IMR-90 (cell line): Measurements from ENCODE around the gene MFAP2. TPM values are rescaled to one million over a fixed set of nuclear protein-coding genes. Genes with fewer than 3 reads are reported as not detected.

ENCODE experiments used
- ATAC-seq: fragments of 200-7000 bp; cut with Tn5 transposase; 2 replicates; pipeline ENCODE4 v1.9.1; 2020; ENCODE audit warnings: low read depth, mild to moderate bottlenecking, moderate library complexity
- BruUV-seq: library from RNA; stranded (reverse); fragments of 400-500 nt; replicated peaks from 2 replicates; lab custom pipeline; 2021; lab: Mats Ljungman, UMichigan
- CTCF ChIA-PET: fragments of 300-600 bp; formaldehyde crosslinking; extraction: SDS; loops from one replicate; lab custom pipeline; 2021; ENCODE audit warnings: antibody characterized with exemption; lab: Yijun Ruan, JAX
- POLR2A ChIA-PET: fragments of 300-600 bp; sonication (Branson Sonifier 250); formaldehyde crosslinking; loops from one replicate; lab custom pipeline; 2022; ENCODE audit warnings: antibody characterized with exemption; ENCODE audit not compliant: unreplicated experiment; lab: Charles Lee
- DNase-seq: peaks from one replicate; pipeline ENCODE4 v3.0.0; 2013
- H2AFZ ChIP-seq: replicated peaks from 2 replicates; pipeline ENCODE3; 2013; ENCODE audit warnings: low read length, mild to moderate bottlenecking; ENCODE audit not compliant: poor library complexity
- H2AK5ac ChIP-seq: 2 replicates; pipeline ENCODE4 v1.6.1; 2013; ENCODE audit warnings: low read depth, low read length, inconsistent platforms
- H2AK9ac ChIP-seq: replicated peaks from 2 replicates; pipeline ENCODE3; 2013; ENCODE audit warnings: mild to moderate bottlenecking, low read depth, low read length, moderate library complexity; ENCODE audit not compliant: poor library complexity
- H2BK120ac ChIP-seq: 2 replicates; pipeline ENCODE4 v1.6.1; 2013; ENCODE audit warnings: low read depth, low read length, inconsistent platforms
- H2BK15ac ChIP-seq: 3 replicates; pipeline ENCODE4 v1.6.1; 2013; ENCODE audit warnings: low read depth, low read length, inconsistent platforms
- H2BK20ac ChIP-seq: 2 replicates; pipeline ENCODE4 v1.6.1; 2013; ENCODE audit warnings: low read depth, mild to moderate bottlenecking, inconsistent platforms, low read length, moderate library complexity
- H2BK5ac ChIP-seq: 2 replicates; pipeline ENCODE4 v1.6.1; 2013; ENCODE audit warnings: mild to moderate bottlenecking, low read depth, low read length, inconsistent platforms; ENCODE audit not compliant: poor library complexity, severe bottlenecking
- H3K14ac ChIP-seq: replicated peaks from 2 replicates; pipeline ENCODE4 v1.6.1; 2013; ENCODE audit warnings: low read depth, low read length, inconsistent platforms
- H3K18ac ChIP-seq: 2 replicates; pipeline ENCODE4 v1.6.1; 2013; ENCODE audit warnings: low read depth, low read length, control low read depth
- H3K23ac ChIP-seq: 2 replicates; pipeline ENCODE4 v1.6.1; 2013; ENCODE audit warnings: low read depth, low read length, inconsistent platforms
- H3K27ac ChIP-seq: 2 replicates; pipeline ENCODE4 v1.5.1; 2013; ENCODE audit warnings: mild to moderate bottlenecking, control low read depth, low read length; ENCODE audit not compliant: insufficient read depth
- H3K27me3 ChIP-seq: 2 replicates; pipeline ENCODE4 v1.6.1; 2013; ENCODE audit warnings: low read length; ENCODE audit not compliant: control insufficient read depth, insufficient read depth
- H3K36me3 ChIP-seq: 2 replicates; pipeline ENCODE4 v1.6.1; 2013; ENCODE audit warnings: low read length, mixed read lengths; ENCODE audit not compliant: control insufficient read depth, insufficient read depth
- H3K4ac ChIP-seq: 2 replicates; pipeline ENCODE4 v1.6.1; 2013; ENCODE audit warnings: low read depth, low read length, inconsistent platforms
- H3K4me1 ChIP-seq: 2 replicates; pipeline ENCODE4 v1.6.1; 2013; ENCODE audit warnings: low read length, mixed read lengths; ENCODE audit not compliant: control insufficient read depth, insufficient read depth
- H3K4me2 ChIP-seq: 2 replicates; pipeline ENCODE4 v1.6.1; 2013; ENCODE audit warnings: low read depth, mild to moderate bottlenecking, control low read depth, low read length, moderate library complexity
- H3K4me3 ChIP-seq: 2 replicates; pipeline ENCODE4 v1.5.1; 2013; ENCODE audit warnings: low read depth, mild to moderate bottlenecking, control low read depth, low read length, moderate library complexity; ENCODE audit not compliant: insufficient read depth
- H3K56ac ChIP-seq: 2 replicates; pipeline ENCODE4 v1.6.1; 2013; ENCODE audit warnings: low read length, inconsistent platforms; ENCODE audit not compliant: insufficient read depth; ENCODE audit errors: extremely low read depth
- H3K79me1 ChIP-seq, 2 experiments: 2 replicates each; pipeline ENCODE4 v1.6.1; 2013; ENCODE audit warnings: low read length in 2 of 2, inconsistent platforms in 1 of 2, low read depth in 1 of 2
- H3K9ac ChIP-seq: 2 replicates; pipeline ENCODE4 v1.6.1; 2013; ENCODE audit warnings: low read depth, low read length, control low read depth
- H3K9me1 ChIP-seq: 2 replicates; pipeline ENCODE4 v1.6.1; 2013; ENCODE audit warnings: low read length, inconsistent platforms; ENCODE audit not compliant: insufficient read depth
- H3K9me3 ChIP-seq: 2 replicates; pipeline ENCODE4 v1.6.1; 2013; ENCODE audit warnings: low read length; ENCODE audit not compliant: control insufficient read depth, insufficient read depth
- H4K20me1 ChIP-seq: 2 replicates; pipeline ENCODE4 v1.6.1; 2013; ENCODE audit warnings: low read length, inconsistent platforms; ENCODE audit not compliant: insufficient read depth
- H4K5ac ChIP-seq: 2 replicates; pipeline ENCODE4 v1.6.1; 2013; ENCODE audit warnings: mild to moderate bottlenecking, low read depth, low read length, control low read depth
- H4K8ac ChIP-seq, 2 experiments: 2 replicates each; pipeline ENCODE4 v1.6.1; 2013; ENCODE audit warnings: low read depth in 2 of 2, low read length in 2 of 2, control low read depth in 1 of 2, inconsistent platforms in 1 of 2
- H4K91ac ChIP-seq: 2 replicates; pipeline ENCODE4 v1.6.1; 2013; ENCODE audit warnings: low read depth, low read length, inconsistent platforms; ENCODE audit not compliant: insufficient read depth
- BHLHE40 ChIP-seq: fragments of 150-350 bp; IDR thresholded peaks from 2 replicates; pipeline ENCODE4 v1.6.1; 2016; ENCODE audit warnings: mild to moderate bottlenecking, low read depth, low read length
- MAFK ChIP-seq: IDR thresholded peaks from 2 replicates; pipeline ENCODE4 v1.6.1; 2012; ENCODE audit warnings: low read depth, low read length, improper control_type of control experiment
- NFE2L2 ChIP-seq: fragments of 150-350 bp; IDR thresholded peaks from 2 replicates; pipeline ENCODE4 v1.6.1; 2016; ENCODE audit warnings: low read depth, mild to moderate bottlenecking, low read length
- WGBS, 2 experiments: methylation state at CpG; one replicate each; pipeline versions ENCODE4 v1.1.5 to v1.1.7; 2013; ENCODE audit warnings: missing lambda C conversion rate in 2 of 2; ENCODE audit not compliant: insufficient read length in 1 of 2; ENCODE audit errors: extremely low coverage in 2 of 2; 5-methylcytosine and 5-hydroxymethylcytosine counted together
- dilution Hi-C: fragments of 300-500 bp; cut with HindIII; formaldehyde crosslinking; loops from one replicate; pipeline ENCODE4 v1.14.3; 2018; ENCODE audit warnings: low sequenced_read_pairs; ENCODE audit not compliant: unreplicated experiment
- in situ Hi-C: fragments of 300-500 bp; cut with MboI; formaldehyde crosslinking; loops from 3 replicates; pipeline ENCODE4 v1.14.3; 2019; ENCODE audit warnings: low sequenced_read_pairs, inconsistent platforms, mixed read lengths
- intact Hi-C: fragments of 100-400 bp; cut with micrococcal nuclease; formaldehyde crosslinking; loops from 2 replicates; pipeline ENCODE4 v1.10.0; 2022
- polyA plus RNA-seq, 3 experiments: library from polyadenylated mRNA; depleted of rRNA; stranded (reverse); fragments of >200 nt; gene quantifications; 2 replicates each; pipeline ENCODE4 v1.2.3, GENCODE V29; 2012; ENCODE audit warnings: low replicate concordance in 1 of 3
- total RNA-seq: library from RNA; depleted of rRNA; stranded (reverse); fragments of >200 nt; gene quantifications from 2 replicates; pipeline ENCODE4 v1.2.3, GENCODE V29; 2012

Gene MFAP2
- total and polyA plus RNA-seq, 2 of the 4 experiments (the other 2 are of a cell fraction) = 3.9 to 13.9 TPM

- H4K8ac ChIP-seq = no peak overlapping the region
- H4K20me1 ChIP-seq = no peaks in the 10 kb centered on the region
- H4K91ac ChIP-seq = no peak overlapping the region
- H3K23ac ChIP-seq = no peak overlapping the region
- ATAC-seq = no peak
- H2AK9ac ChIP-seq = no peak overlapping the region
- DNase-seq = no peak
- in situ Hi-C loops (no loop called here), dilution Hi-C loops (no loop called here), intact Hi-C loops (no loop called here)
- no peak overlapping the region for H3K4me2 ChIP-seq
- H3K27me3 ChIP-seq = no peaks in the 10 kb centered on the region
- H2BK15ac ChIP-seq = no peak overlapping the region
- no peak overlapping the region for H4K5ac ChIP-seq
- no peak overlapping the region for H2BK20ac ChIP-seq
- no peak overlapping the region for H3K4ac ChIP-seq
- H2BK120ac ChIP-seq = no peak overlapping the region
- no peak overlapping the region for H3K56ac ChIP-seq
- H3K36me3 ChIP-seq = peaks cover 7% of the 10 kb centered on the region
- no TSS peak for BruUV-seq
- H3K18ac ChIP-seq = no peak overlapping the region
- POLR2A ChIA-PET = no interaction called here
- peaks cover 2% of the 10 kb centered on the region; the same call in 1 of the 2 replicates for H3K9me1 ChIP-seq
- H2BK5ac ChIP-seq = no peak overlapping the region
- no peak overlapping the region for H3K9ac ChIP-seq
- no peak overlapping the region for H3K14ac ChIP-seq
- H3K27ac ChIP-seq = no peak overlapping the region
- CTCF ChIA-PET = interaction anchor here (0.6 kb wide), 1 partner anchor 15 kb away, joined by 3 read pairs; no protein-coding TSS in a partner anchor
- H3K4me1 ChIP-seq = peaks cover 1% of the 10 kb centered on the region; the same call in 1 of the 2 replicates
- WGBS, 2 experiments = 95% methylated on average over 7 of the region's 8 CpGs; no CpG with 5 or more reads in 1 of the 2 experiments
- H2AFZ ChIP-seq = no peak overlapping the region
- no peak overlapping the region for H3K4me3 ChIP-seq
- no peak overlapping the region for H2AK5ac ChIP-seq
- no peaks in the 10 kb centered on the region for H3K9me3 ChIP-seq
- TF ChIP-seq MAFK (no peak), BHLHE40 (no peak), NFE2L2 (no peak)
- H3K79me1 ChIP-seq = 0 out of 4 replicates have a peak, but pooled peaks cover 0 to 3% of the 10 kb centered on the region in 2 experiments
These were observed 23.6 kb downstream of the MFAP2 start for GRCh38 chr1:16956775-16957174.
